Endothelial cell of umbilical vein (primary cell): Measurements from ENCODE around the gene BICRA. TPM values are rescaled to one million over a fixed set of nuclear protein-coding genes. Genes with fewer than 3 reads are reported as not detected.

Source experiments
- BruUV-seq: library from RNA; stranded (reverse); fragments of 400-500 nt; replicated peaks from 2 replicates; lab custom pipeline; 2021; lab: Mats Ljungman, UMichigan
- CTCF ChIA-PET: fragments of 300-600, 350-600 bp; sonication (Branson Sonifier 250); formaldehyde crosslinking; loops from one replicate; lab custom pipeline; 2021; ENCODE audit warnings: antibody characterized with exemption, inconsistent platforms; lab: Charles Lee
- POLR2A ChIA-PET: fragments of 300-600, 350-600 bp; sonication (Branson Sonifier 250); formaldehyde crosslinking; loops from one replicate; lab custom pipeline; 2021; ENCODE audit warnings: antibody characterized with exemption, inconsistent platforms; lab: Charles Lee
- DNase-seq: peaks from one replicate; pipeline ENCODE4 v3.0.0-alpha.2; 2011; ENCODE audit warnings: low read depth, low spot score
- FAIRE-seq: peaks from 2 replicates; lab custom pipeline; 2011; peaks lifted over from hg19 to GRCh38; lab: Jason Lieb, UNC
- H2AFZ ChIP-seq: 2 replicates; pipeline ENCODE4 v1.6.0; 2012; ENCODE audit warnings: low read depth, low read length, control low read depth, inconsistent platforms
- H3K27ac ChIP-seq: 2 replicates; pipeline ENCODE4 v1.5.1; 2011; ENCODE audit warnings: low read depth, mild to moderate bottlenecking, control low read depth, low read length, moderate library complexity; ENCODE audit not compliant: insufficient read depth
- H3K27me3 ChIP-seq, 2 experiments: 2 replicates each; pipeline versions ENCODE4 v1.6.0 to v1.6.1; 2011; ENCODE audit warnings: low read length in 2 of 2, mixed read lengths in 1 of 2; ENCODE audit not compliant: control insufficient read depth in 2 of 2, insufficient read depth in 2 of 2
- H3K36me3 ChIP-seq, 2 experiments: 2 replicates in 1 of 2; 3 replicates in 1 of 2; pipeline ENCODE4 v1.5.1; 2011; ENCODE audit warnings: low read length in 2 of 2, mild to moderate bottlenecking in 1 of 2, moderate library complexity in 1 of 2; ENCODE audit not compliant: control insufficient read depth in 2 of 2, insufficient read depth in 2 of 2; ENCODE audit errors: extremely low read depth in 1 of 2
- H3K4me1 ChIP-seq: 3 replicates; pipeline ENCODE4 v1.5.1; 2011; ENCODE audit warnings: mild to moderate bottlenecking, low read length; ENCODE audit not compliant: control insufficient read depth, insufficient read depth; ENCODE audit errors: extremely low read depth
- H3K4me2 ChIP-seq: 2 replicates; pipeline ENCODE4 v1.6.1; 2011; ENCODE audit warnings: low read length, control low read depth, mixed read lengths; ENCODE audit not compliant: insufficient read depth
- H3K4me3 ChIP-seq, 3 experiments: fragments of 200-600 bp in 1 of 3; sonication (generic), shearing (Covaris generic) in 1 of 3; replicated peaks in 1 of 3; 2 replicates each; pipeline ENCODE4 v1.5.1; 2011 to 2016; ENCODE audit warnings: control low read depth in 3 of 3, low read length in 3 of 3, mild to moderate bottlenecking in 2 of 3, inconsistent platforms in 1 of 3, low read depth in 1 of 3, moderate library complexity in 1 of 3; ENCODE audit not compliant: insufficient read depth in 1 of 3
- H3K79me2 ChIP-seq: 2 replicates; pipeline ENCODE4 v1.6.0; 2012; ENCODE audit warnings: low read length, inconsistent platforms; ENCODE audit not compliant: control insufficient read depth, insufficient read depth
- H3K9ac ChIP-seq: replicated peaks from 2 replicates; pipeline ENCODE3; 2011; ENCODE audit warnings: low read length, control low read depth; ENCODE audit not compliant: insufficient read depth; ENCODE audit errors: extremely low read depth
- H3K9me1 ChIP-seq: replicated peaks from 3 replicates; pipeline ENCODE4 v1.6.0; 2011; ENCODE audit warnings: mild to moderate bottlenecking, low read length; ENCODE audit not compliant: control insufficient read depth, insufficient read depth; ENCODE audit errors: extremely low read depth
- H3K9me3 ChIP-seq: replicated peaks from 2 replicates; pipeline ENCODE4 v1.5.1; 2012; ENCODE audit warnings: low read length, inconsistent platforms; ENCODE audit not compliant: control insufficient read depth, insufficient read depth
- H4K20me1 ChIP-seq: replicated peaks from 2 replicates; pipeline ENCODE3; 2011; ENCODE audit warnings: mild to moderate bottlenecking, low read length; ENCODE audit not compliant: control insufficient read depth, insufficient read depth; ENCODE audit errors: extremely low read depth
- CTCF ChIP-seq, 2 donors: IDR thresholded peaks; 1 replicate in 1 of 2; 2 replicates in 1 of 2; pipeline ENCODE4 v1.5.1; 2011; ENCODE audit warnings: low read length in 2 of 2, mild to moderate bottlenecking in 2 of 2, moderate library complexity in 2 of 2, control low read depth in 1 of 2, inconsistent platforms in 1 of 2, low read depth in 1 of 2; ENCODE audit not compliant: insufficient read depth in 1 of 2; ENCODE audit errors: extremely low read depth in 1 of 2
- FOS ChIP-seq: IDR thresholded peaks from 2 replicates; pipeline ENCODE4 v1.6.1; 2011; ENCODE audit warnings: mild to moderate bottlenecking, low read length, moderate library complexity, borderline replicate concordance; ENCODE audit not compliant: insufficient read depth
- GATA2 ChIP-seq: IDR thresholded peaks from 2 replicates; pipeline ENCODE4 v1.7.0; 2011; ENCODE audit warnings: low read depth, mild to moderate bottlenecking, moderate library complexity, mixed read lengths, low read length; ENCODE audit not compliant: insufficient read length, insufficient read depth
- JUN ChIP-seq: IDR thresholded peaks from 2 replicates; pipeline ENCODE4 v1.6.1; 2011; ENCODE audit warnings: borderline replicate concordance, low read depth; ENCODE audit not compliant: insufficient read length, insufficient read depth
- MAX ChIP-seq: IDR thresholded peaks from 2 replicates; pipeline ENCODE4 v1.6.1; 2011; ENCODE audit not compliant: insufficient read depth, insufficient read length
- dilution Hi-C: fragments of 300-500 bp; cut with MboI; formaldehyde crosslinking; loops from one replicate; pipeline ENCODE4 v1.15.0; 2019; ENCODE audit warnings: low sequenced_read_pairs; ENCODE audit not compliant: extremely low pct_ligation_motif_present
- intact Hi-C: fragments of 100-400 bp; cut with micrococcal nuclease; formaldehyde crosslinking; loops from one replicate; pipeline ENCODE4 v1.10.0; 2022
- polyA plus RNA-seq, 4 experiments: library from polyadenylated mRNA; depleted of rRNA in 3 of 4; stranded (reverse) in 3 of 4; unstranded in 1 of 4; fragments of >200 nt; gene quantifications; 2 replicates each; pipeline versions ENCODE4 v1.2.1 to v1.2.3, GENCODE V29; 2011 to 2012; ENCODE audit warnings: missing spikeins in 1 of 4
- total RNA-seq: library from RNA; stranded (reverse); gene quantifications from 2 replicates; pipeline ENCODE4 v1.2.3, GENCODE V29; 2021

BICRA gene
- total and polyA plus RNA-seq, 2 donors (not counting 3 experiments of a cell fraction or from before 2014, with no cell fraction given) = 3.8 to 20.5 TPM

GRCh38 chr19:47682939-47683338 is 74.0 kb downstream of the BICRA start:
- POLR2A ChIA-PET = no interaction called here
- peak; percentile 26 for FAIRE-seq

More at GRCh38 chr19:47682939-47683338, 74.0 kb downstream of the BICRA start:
- intact Hi-C loops (no loop called here), dilution Hi-C loops (no loop called here)
- H3K36me3 ChIP-seq = peaks cover 2 to 22% of the 10 kb centered on the region in 2 experiments
- DNase-seq = no peak
- no peaks in the 10 kb centered on the region for H3K79me2 ChIP-seq
- no peaks in the 10 kb centered on the region for H4K20me1 ChIP-seq
- no peaks in the 10 kb centered on the region for H3K9me3 ChIP-seq
- H3K9me1 ChIP-seq = no peaks in the 10 kb centered on the region
- no peak overlapping the region for H3K27ac ChIP-seq
- no peak overlapping the region for H3K9ac ChIP-seq
- TF ChIP-seq MAX (no peak), GATA2 (no peak), FOS (no peak), JUN (no peak), CTCF (IDR thresholded peaks at IDR 0.05; ENCODE audit: extremely low read depth in 1 of 2, insufficient read depth in 1 of 2, low read depth in 1 of 2, low read length in 2 of 2) (no peak)
- BruUV-seq = no TSS peak
- no peak overlapping the region for H2AFZ ChIP-seq
- H3K4me2 ChIP-seq = no peak overlapping the region
- no peaks in the 10 kb centered on the region for H3K27me3 ChIP-seq
- CTCF ChIA-PET = no interaction called here
- no peak overlapping the region for H3K4me3 ChIP-seq
- H3K4me1 ChIP-seq = no peaks in the 10 kb centered on the region
